ENCODE data around the gene TBC1D14.

The TBC1D14 gene

GRCh38 chr4:6920171-6920570 is 10.5 kb downstream of the TBC1D14 start:
- no peak for DNase-seq (ENCODE audit: low read depth)
- no peak overlapping the region for H3K4me3 ChIP-seq (ENCODE audit: low read depth, low read length)

DNA sequence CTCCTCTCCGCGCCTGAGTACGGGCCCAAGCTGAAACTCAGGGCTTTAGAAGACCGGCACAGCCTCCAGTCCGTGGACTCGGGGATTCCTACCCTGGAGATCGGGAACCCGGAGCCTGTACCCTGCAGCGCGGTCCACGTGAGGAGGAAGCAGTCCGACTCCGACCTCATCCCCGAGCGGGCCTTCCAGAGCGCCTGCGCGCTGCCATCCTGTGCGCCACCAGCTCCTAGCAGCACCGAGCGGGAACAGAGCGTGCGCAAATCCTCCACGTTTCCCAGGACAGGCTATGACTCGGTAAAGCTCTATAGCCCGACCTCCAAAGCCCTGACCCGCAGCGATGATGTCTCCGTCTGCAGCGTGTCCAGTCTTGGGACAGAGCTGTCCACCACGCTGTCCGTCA is 13.9 kb downstream of the TBC1D14 start:
- DNase-seq (ENCODE audit: low read depth), result no peak
- no peak overlapping the region for H3K4me3 ChIP-seq (ENCODE audit: low read depth, low read length)

GRCh38 chr4:6924361-6924779 is 14.7 kb downstream of the TBC1D14 start:
- no peak for DNase-seq (ENCODE audit: low read depth)
- H3K4me3 ChIP-seq (ENCODE audit: low read depth, low read length), result no peak overlapping the region

DNA sequence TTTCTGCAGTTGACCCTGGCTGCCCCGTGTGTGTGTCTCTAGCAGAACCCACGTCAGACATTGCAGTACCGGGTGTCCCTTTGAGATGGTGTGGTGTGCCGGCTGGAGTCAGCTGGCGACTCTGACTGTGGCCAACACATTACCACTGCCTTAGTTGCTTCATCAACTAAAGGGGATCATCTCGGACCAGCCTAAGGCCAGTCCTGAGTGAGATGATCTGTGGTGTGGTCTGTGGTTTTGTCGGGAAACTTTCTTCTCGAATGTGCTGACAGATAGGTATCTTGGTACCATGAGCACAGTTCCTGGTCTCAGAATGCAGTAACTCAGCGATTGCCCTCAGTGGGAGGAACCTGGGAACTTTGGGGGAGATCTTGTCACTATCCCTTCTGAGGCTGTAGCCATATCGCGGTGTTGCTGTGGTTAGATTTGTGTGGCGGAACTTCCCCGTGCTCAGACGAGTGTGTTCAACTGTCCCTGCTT is 15.8 kb downstream of the TBC1D14 start:
- H3K4me3 ChIP-seq (ENCODE audit: low read depth, low read length), result no peak overlapping the region
- DNase-seq (ENCODE audit: low read depth), result no peak

GRCh38 chr4:6926081-6926480 is 16.5 kb downstream of the TBC1D14 start:
- no peak overlapping the region for H3K4me3 ChIP-seq (ENCODE audit: low read depth, low read length)
- no peak for DNase-seq (ENCODE audit: low read depth)

- no peak for DNase-seq (ENCODE audit: low read depth)
- H3K4me3 ChIP-seq (ENCODE audit: low read depth, low read length), result no peak overlapping the region
Measured at GRCh38 chr4:6926681-6927478, 17.3 kb downstream of the TBC1D14 start.

- no peak overlapping the region for H3K4me3 ChIP-seq (ENCODE audit: low read depth, low read length)
- no peak for DNase-seq (ENCODE audit: low read depth)
Measured at GRCh38 chr4:6928081-6928480, 18.5 kb downstream of the TBC1D14 start.

- no peak overlapping the region for H3K4me3 ChIP-seq (ENCODE audit: low read depth, low read length)
- DNase-seq (ENCODE audit: low read depth), result no peak
Measured at GRCh38 chr4:6929339-6929811, 19.7 kb downstream of the TBC1D14 start.

GRCh38 chr4:6929812-6930464 is 20.3 kb downstream of the TBC1D14 start:
- no peak overlapping the region for H3K4me3 ChIP-seq (ENCODE audit: low read depth, low read length)

DNA sequence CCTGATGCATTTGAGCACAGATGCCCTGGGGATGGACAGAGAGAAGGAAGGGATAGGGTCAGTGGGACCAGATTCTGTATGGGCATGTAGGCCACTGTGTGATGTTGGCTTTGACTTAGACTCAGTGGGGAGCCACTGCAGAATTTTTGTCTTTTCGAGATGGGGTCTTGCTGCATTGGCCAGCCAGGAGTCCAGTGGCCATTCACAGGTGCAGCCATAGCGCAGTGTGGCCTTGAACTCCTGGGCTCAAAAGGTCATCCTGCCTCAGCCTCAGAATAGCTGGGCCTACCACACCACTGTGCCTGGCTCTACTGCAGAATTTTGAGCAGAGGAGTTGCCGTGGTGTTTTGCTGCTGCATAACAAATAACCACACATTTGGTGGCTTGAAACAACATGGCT is 22.8 kb downstream of the TBC1D14 start:
- no peak overlapping the region for H3K4me3 ChIP-seq (ENCODE audit: low read depth, low read length)
- DNase-seq (ENCODE audit: low read depth), result no peak

More at GRCh38 chr4:6929812-6930464, 20.3 kb downstream of the TBC1D14 start:
- DNase-seq (ENCODE audit: low read depth), result no peak

GRCh38 chr4:6932918-6933317 is 23.3 kb downstream of the TBC1D14 start:
- no peak overlapping the region for H3K4me3 ChIP-seq (ENCODE audit: low read depth, low read length)
- no peak for DNase-seq (ENCODE audit: low read depth)

DNA sequence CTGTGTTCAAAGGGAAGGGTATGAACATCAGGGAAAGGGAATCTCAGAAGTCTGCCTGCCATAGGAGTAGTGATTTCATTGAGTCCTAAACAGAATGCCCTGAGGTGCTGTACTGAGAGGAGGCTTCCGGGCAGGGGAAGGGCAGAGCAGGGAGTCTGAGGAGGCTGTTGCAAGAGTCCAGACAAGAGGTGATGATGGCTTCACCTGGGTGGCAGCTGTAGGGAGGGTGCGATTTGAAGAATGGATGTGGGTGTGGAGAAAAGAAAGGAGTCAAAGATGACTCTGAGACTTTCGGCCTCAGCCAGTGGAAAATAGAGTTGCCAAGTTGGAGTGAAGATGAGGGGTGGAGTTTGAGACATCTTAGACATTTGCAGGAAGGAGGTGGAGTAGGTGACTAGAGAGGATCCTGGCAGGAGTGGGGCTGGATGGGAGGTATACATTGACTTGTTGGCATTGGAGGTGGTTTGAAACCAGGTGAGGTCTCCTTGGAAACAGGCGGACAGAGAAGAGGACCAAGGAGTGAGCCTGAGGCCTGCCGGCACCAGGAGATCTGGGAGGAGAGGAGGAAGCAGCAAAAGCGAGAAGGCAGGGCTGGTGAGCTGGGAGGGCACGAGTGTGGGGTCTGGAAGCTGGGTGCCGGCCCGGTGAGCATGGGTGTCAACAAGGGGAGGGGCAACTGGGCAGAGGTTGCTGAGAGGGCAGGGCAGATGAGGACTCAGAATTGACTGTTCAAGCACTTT is 24.2 kb downstream of the TBC1D14 start:
- no peak overlapping the region for H3K4me3 ChIP-seq (ENCODE audit: low read depth, low read length)
- DNase-seq (ENCODE audit: low read depth), result no peak

GRCh38 chr4:6935965-6936364 is 26.3 kb downstream of the TBC1D14 start:
- no peak for DNase-seq (ENCODE audit: low read depth)
- no peak overlapping the region for H3K4me3 ChIP-seq (ENCODE audit: low read depth, low read length)

DNA sequence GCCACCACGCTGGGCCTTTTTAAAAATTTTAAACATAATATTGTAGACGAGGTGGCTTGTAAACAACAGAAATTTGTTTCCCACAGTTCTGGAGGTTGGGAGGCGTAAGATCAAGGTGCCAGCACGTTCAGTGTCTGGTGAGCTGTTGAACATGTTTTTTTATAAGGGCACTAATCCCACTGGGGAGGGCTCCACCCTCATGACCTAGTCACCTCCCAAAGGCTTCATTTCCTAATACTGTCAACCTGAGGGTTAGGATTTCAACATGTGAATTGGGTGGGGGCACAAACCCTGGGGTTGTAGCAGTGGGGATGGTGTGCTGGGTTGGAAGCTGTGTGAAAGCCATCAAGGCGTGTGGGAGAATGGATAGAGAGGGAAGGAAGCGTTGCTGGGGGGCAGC is 27.6 kb downstream of the TBC1D14 start:
- no peak overlapping the region for H3K4me3 ChIP-seq (ENCODE audit: low read depth, low read length)
- DNase-seq (ENCODE audit: low read depth), result no peak

- H3K4me3 ChIP-seq (ENCODE audit: low read depth, low read length), result no peak overlapping the region
Measured at GRCh38 chr4:6937754-6938153, 28.1 kb downstream of the TBC1D14 start.

DNA sequence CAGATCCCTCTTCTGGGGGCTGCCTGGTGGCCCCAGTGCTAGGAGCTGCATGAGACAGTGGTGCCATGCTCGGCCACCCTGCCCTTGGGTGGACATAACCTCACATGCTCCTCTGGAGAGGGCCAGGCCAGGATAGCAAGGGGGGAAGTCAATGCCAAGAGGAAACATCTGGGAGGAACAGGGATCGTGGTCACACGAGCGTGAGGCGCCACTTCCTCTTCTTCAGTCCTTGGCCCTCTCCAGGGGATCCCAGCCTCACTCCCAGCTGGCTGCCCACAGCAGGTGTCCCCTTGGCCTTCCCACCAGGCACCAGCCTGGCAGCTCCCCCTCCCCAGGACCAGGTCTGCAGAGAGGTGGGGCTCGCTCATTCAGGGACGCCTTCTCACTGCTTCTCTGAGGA is 28.6 kb downstream of the TBC1D14 start:
- DNase-seq (ENCODE audit: low read depth), result no peak
- H3K4me3 ChIP-seq (ENCODE audit: low read depth, low read length), result no peak overlapping the region

More at GRCh38 chr4:6937754-6938153, 28.1 kb downstream of the TBC1D14 start:
- DNase-seq (ENCODE audit: low read depth), result no peak

DNA sequence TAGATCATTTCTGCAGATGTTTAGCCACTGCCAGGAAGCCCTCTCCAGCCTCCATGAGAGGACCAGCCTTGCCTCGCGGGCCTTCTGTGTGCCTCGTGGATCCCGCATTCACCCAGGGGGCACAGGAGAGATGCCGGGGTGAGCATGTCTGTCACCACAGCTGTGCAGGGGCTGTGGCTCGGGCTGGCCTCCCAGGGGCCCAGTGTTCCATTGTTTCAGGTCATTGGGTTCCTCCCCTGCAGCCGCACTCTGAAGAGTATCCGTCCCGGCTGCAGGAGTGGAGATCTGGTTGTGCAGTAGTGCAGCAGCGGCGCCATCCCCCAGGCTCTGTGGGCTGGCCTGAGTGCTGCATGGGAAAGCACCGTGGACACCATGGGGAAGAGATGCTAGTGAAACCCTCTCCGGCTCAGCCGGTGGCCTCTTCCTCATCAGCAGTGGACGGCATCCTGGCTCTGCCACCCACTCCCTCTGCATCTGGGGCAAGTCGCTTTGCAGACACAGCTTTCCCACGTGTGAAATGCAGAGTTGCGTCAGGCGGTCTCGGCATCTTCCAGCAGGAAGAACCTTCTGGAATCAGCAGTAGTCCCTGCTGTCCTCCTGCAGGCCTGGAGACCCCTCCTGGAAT is 29.1 kb downstream of the TBC1D14 start:
- H3K4me3 ChIP-seq (ENCODE audit: low read depth, low read length), result no peak overlapping the region
- DNase-seq (ENCODE audit: low read depth), result no peak

GRCh38 chr4:6939761-6940743 is 30.4 kb downstream of the TBC1D14 start:
- no peak overlapping the region for H3K4me3 ChIP-seq (ENCODE audit: low read depth, low read length)
- DNase-seq (ENCODE audit: low read depth), result no peak

- no peak for DNase-seq (ENCODE audit: low read depth)
- H3K4me3 ChIP-seq (ENCODE audit: low read depth, low read length), result no peak overlapping the region
Measured at GRCh38 chr4:6940744-6941137, 31.1 kb downstream of the TBC1D14 start.
